K562 (cell line): ENCODE measurements around the gene ABI3BP. TPM values are rescaled to one million over a fixed set of nuclear protein-coding genes. Genes with fewer than 3 reads are reported as not detected.

Source experiments
- MAZ ChIP-seq, 2 experiments: fragments of 450-650 bp in 1 of 2; sonication (generic) in 1 of 2; formaldehyde crosslinking; IDR thresholded peaks in 1 of 2; conservative IDR thresholded peaks in 1 of 2; 2 replicates each; pipeline versions ENCODE4 v1.4.0 to v1.5.0; 2020; ENCODE audit warnings: mild to moderate bottlenecking in 1 of 2, missing genetic modification reagents in 1 of 2
- MTA3 ChIP-seq: fragments of 450-650 bp; formaldehyde crosslinking; IDR thresholded peaks from 2 replicates; pipeline ENCODE4 v1.6.1; 2017; ENCODE audit warnings: mild to moderate bottlenecking, borderline replicate concordance
- NR1H2 ChIP-seq: sonication (generic); formaldehyde crosslinking; IDR thresholded peaks from 2 replicates; pipeline ENCODE4 v1.4.0; 2020; ENCODE audit warnings: mild to moderate bottlenecking, missing genetic modification reagents
- PHF21A ChIP-seq: fragments of 450-650 bp; IDR thresholded peaks from 2 replicates; pipeline ENCODE4 v1.6.1; 2017; ENCODE audit warnings: low read depth, borderline replicate concordance
- RAD51 ChIP-seq: fragments of 450-650 bp; IDR thresholded peaks from 2 replicates; pipeline ENCODE4 v1.7.1; 2016; ENCODE audit warnings: low read depth, mild to moderate bottlenecking, borderline replicate concordance
- TEAD4 ChIP-seq, 2 experiments: sonication (generic) in 1 of 2; formaldehyde crosslinking in 1 of 2; IDR thresholded peaks; 2 replicates each; pipeline versions ENCODE4 v1.6.1 to v1.8.0; 2012 to 2022; ENCODE audit warnings: borderline replicate concordance in 1 of 2, inconsistent platforms in 1 of 2, low read length in 1 of 2, mild to moderate bottlenecking in 1 of 2, missing genetic modification reagents in 1 of 2
- ZNF197 ChIP-seq: fragments of 200-800 bp; sonication (Bioruptor generic); IDR thresholded peaks from 2 replicates; pipeline ENCODE4 v1.6.1; 2016; ENCODE audit warnings: low read depth, missing genetic modification characterization, missing compliant biosample characterization
- ZNF24 ChIP-seq: fragments of 450-650 bp; IDR thresholded peaks from 2 replicates; pipeline ENCODE4 v1.6.1; 2016
- polyA plus RNA-seq, 8 experiments: library from polyadenylated mRNA; depleted of rRNA in 4 of 8; stranded (reverse) in 5 of 8; unstranded in 3 of 8; fragments of >200 nt; fragmentation: Nextera tagmentation in 2 of 8; fragmentation: Illumina TruSeq in 1 of 8; extraction: Ambion mirVana in 2 of 8; extraction: Trizol in 1 of 8; gene quantifications; 2 replicates each; pipeline versions ENCODE4 v1.2.1 to v1.2.3, GENCODE V29; 2011 to 2014; ENCODE audit warnings: inconsistent platforms in 1 of 8, missing spikeins in 1 of 8
- total RNA-seq, 7 experiments: library from RNA; depleted of rRNA in 6 of 7; stranded (reverse); fragments of >200 nt in 6 of 7; fragmentation: Illumina TruSeq in 2 of 7; extraction: Trizol in 2 of 7; gene quantifications; 2 replicates each; pipeline versions ENCODE4 v1.2.1 to v1.2.3, GENCODE V29; 2011 to 2021; ENCODE audit warnings: low replicate concordance in 1 of 7
- TF ChIP-seq, protein P1 (sequence below): fragments of 250-450 bp; sonication (Bioruptor Pico); IDR thresholded peaks from 2 replicates; pipeline ENCODE4 v1.4.0; 2020; ENCODE audit warnings: mild to moderate bottlenecking, moderate library complexity

ABI3BP gene
- total and polyA plus RNA-seq, 9 of the 15 experiments (the other 6 are each of a cell fraction or from before 2014, with no cell fraction given), result 0.01 to 0.24 (median 0.06) TPM; not detected in 5

DNA sequence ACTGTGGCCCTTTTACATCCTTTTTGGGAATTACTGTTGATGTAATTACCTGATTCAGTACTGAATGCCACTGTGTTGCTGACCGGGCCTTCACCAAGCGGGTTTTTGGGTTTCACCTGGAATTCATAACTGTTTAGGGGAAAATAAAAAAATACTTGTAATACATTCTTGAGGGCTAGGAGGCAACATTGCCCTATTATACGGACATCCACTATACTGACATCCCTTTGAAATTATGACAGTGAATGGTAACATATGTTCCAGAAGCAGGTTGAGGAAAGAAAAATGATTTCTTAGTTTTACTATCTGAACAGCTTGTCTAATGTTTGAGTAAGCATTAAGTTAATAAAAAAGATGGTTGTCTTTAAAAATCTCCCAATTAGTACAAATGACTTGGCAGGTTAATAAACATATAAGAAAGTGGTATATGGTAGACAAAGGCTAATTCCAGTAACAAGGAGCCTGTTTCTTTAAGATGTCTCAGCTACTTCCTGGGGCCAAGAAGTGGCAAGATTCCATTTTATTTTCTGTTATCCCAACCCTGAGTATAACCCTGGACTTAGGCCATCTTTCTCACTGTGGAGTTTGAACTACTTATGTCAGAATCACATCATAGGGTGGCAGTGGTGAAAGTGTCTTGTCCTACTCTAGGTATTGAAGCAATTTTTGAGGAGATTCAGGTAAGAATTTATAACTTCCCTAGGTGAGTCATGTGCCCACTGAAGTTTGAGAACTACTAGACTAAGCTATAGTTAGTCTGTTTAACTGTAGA lies 238.5 kb downstream of the ABI3BP start (continued):
- TF ChIP-seq RAD51, result no peak
- TF ChIP-seq ZNF24, result no peak
- TF ChIP-seq TEAD4 (IDR thresholded peaks at IDR 0.05; ENCODE audit: low read length), result no peak
- TF ChIP-seq TEAD4 (CRISPR knock-in tag; IDR thresholded peaks at IDR 0.05; ENCODE audit: borderline replicate concordance), result no peak
- TF ChIP-seq PHF21A, result no peak
- no peak for TF ChIP-seq MTA3
- TF ChIP-seq ZNF197 (CRISPR knock-in tag), result no peak
- TF ChIP-seq, protein P1, sequence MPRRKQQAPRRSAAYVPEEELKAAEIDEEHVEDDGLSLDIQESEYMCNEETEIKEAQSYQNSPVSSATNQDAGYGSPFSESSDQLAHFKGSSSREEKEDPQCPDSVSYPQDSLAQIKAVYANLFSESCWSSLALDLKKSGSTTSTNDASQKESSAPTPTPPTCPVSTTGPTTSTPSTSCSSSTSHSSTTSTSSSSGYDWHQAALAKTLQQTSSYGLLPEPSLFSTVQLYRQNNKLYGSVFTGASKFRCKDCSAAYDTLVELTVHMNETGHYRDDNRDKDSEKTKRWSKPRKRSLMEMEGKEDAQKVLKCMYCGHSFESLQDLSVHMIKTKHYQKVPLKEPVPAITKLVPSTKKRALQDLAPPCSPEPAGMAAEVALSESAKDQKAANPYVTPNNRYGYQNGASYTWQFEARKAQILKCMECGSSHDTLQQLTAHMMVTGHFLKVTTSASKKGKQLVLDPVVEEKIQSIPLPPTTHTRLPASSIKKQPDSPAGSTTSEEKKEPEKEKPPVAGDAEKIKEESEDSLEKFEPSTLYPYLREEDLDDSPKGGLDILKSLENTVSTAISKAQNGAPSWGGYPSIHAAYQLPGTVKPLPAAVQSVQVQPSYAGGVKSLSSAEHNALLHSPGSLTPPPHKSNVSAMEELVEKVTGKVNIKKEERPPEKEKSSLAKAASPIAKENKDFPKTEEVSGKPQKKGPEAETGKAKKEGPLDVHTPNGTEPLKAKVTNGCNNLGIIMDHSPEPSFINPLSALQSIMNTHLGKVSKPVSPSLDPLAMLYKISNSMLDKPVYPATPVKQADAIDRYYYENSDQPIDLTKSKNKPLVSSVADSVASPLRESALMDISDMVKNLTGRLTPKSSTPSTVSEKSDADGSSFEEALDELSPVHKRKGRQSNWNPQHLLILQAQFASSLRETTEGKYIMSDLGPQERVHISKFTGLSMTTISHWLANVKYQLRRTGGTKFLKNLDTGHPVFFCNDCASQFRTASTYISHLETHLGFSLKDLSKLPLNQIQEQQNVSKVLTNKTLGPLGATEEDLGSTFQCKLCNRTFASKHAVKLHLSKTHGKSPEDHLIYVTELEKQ (CRISPR knock-in tag), result no peak
- TF ChIP-seq MAZ (CRISPR knock-in tag; conservative IDR thresholded peaks at IDR 0.05 in 1 of 2, IDR thresholded peaks at IDR 0.05 in 1 of 2), result no peak
- TF ChIP-seq NR1H2 (CRISPR knock-in tag), result no peak
